T-helper 2 cell treated with Interferon-gamma antibody and Interleukin-4, amounts not matched to agents 5 μg/mL and 100 μg/mL, for 36 hours (primary cell): ENCODE measurements around the gene UCP3.

Experiments used
- DNase-seq: peaks from one replicate; pipeline ENCODE4 v3.0.0; 2021; ENCODE audit warnings: low spot score
- H3K27ac Mint-ChIP-seq: one replicate; pipeline ENCODE4 v1.8.0; 2021; ENCODE audit warnings: mild to moderate bottlenecking, mixed read lengths
- H3K27me3 Mint-ChIP-seq: one replicate; pipeline ENCODE4 v1.8.0; 2021; ENCODE audit warnings: low read depth, mixed read lengths
- H3K36me3 Mint-ChIP-seq: one replicate; pipeline ENCODE4 v1.8.0; 2021; ENCODE audit warnings: low read depth, mixed read lengths
- H3K4me1 Mint-ChIP-seq: one replicate; pipeline ENCODE4 v1.8.0; 2021; ENCODE audit warnings: low read depth, mixed read lengths
- H3K4me3 Mint-ChIP-seq: one replicate; pipeline ENCODE4 v1.8.0; 2022; ENCODE audit warnings: mild to moderate bottlenecking, moderate library complexity, mixed read lengths
- H3K9me3 Mint-ChIP-seq: one replicate; pipeline ENCODE4 v1.8.0; 2021; ENCODE audit warnings: mixed read lengths

UCP3 gene

DNA sequence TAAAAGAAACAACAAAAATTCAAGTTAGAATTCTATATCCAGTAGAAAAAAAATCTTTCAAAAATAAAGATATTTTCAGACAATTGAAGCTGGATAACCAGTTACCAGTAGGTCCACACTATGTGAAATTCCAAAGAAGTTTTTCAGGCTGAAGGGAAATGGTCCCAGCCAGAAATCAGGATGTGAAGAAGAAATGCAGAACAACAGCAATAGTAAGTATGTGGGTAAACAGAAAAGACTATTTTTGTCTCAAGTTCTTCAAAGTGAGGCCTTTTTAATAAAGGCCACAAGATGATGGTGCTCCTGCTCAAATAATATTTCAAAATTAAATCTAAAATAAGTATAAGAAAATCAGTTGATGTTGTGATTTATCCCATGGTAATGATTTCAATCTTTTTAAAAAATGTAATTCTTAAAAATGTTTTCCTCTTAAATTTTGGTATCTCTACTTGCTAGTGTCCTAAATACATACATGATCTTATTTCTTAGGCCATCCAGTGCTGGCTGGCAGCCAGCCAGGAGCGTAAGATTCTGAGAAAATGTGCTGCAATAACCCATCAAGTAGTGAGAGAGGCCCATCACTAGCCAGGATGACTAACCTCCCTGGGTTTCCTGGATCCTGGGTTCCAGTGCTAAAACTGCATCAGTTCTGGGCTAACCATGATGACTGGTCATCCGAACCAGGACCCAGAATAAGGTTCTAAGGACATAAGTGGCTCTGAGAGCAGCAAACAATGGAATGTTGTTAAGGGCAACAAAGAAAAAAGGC is 15.6 kb upstream of the UCP3 start:
- H3K27me3 Mint-ChIP-seq, result no peaks in the 10 kb centered on the region
- peaks cover 32% of the 10 kb centered on the region for H3K36me3 Mint-ChIP-seq
- no peaks in the 10 kb centered on the region for H3K9me3 Mint-ChIP-seq
- no peak overlapping the region for H3K27ac Mint-ChIP-seq
- no peak overlapping the region for H3K4me3 Mint-ChIP-seq
- H3K4me1 Mint-ChIP-seq, result peaks cover 25% of the 10 kb centered on the region
- peak; percentile 46 for DNase-seq

DNA sequence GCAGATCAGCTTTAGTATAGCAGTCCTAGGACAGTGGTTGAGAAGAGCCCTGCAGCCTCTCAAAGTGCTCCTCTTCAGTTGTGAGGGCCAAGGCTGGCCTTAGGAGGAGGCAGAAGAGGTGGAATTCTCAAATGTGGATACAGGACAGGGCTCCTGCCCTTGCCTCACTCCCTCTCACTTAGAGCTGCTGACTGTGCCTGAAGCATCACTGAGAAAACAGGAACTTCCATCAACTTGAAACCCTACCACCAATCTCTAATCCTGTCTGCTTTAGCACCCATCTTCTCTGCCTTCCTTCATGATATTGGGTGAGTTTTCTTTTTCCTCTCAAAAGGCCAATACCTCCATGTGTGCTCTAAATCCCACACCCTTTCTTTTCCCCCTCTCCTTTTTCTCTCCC is 14.4 kb upstream of the UCP3 start:
- H3K36me3 Mint-ChIP-seq, result peaks cover 23% of the 10 kb centered on the region
- no peaks in the 10 kb centered on the region for H3K9me3 Mint-ChIP-seq
- no peak for DNase-seq
- H3K27ac Mint-ChIP-seq, result no peak overlapping the region
- no peaks in the 10 kb centered on the region for H3K27me3 Mint-ChIP-seq
- peaks cover 30% of the 10 kb centered on the region for H3K4me1 Mint-ChIP-seq
- H3K4me3 Mint-ChIP-seq, result no peak overlapping the region

GRCh38 chr11:74022546-74022945 is 13.7 kb upstream of the UCP3 start:
- Mint-ChIP-seq H3K4me3 (no peak overlapping the region), H3K4me1 (peaks cover 27% of the 10 kb centered on the region), H3K9me3 (no peaks in the 10 kb centered on the region), H3K27ac (no peak overlapping the region), H3K27me3 (no peaks in the 10 kb centered on the region), H3K36me3 (peaks cover 20% of the 10 kb centered on the region)
- DNase-seq, result no peak

- Mint-ChIP-seq H3K36me3 (peaks cover 24% of the 10 kb centered on the region), H3K27ac (no peak overlapping the region), H3K27me3 (no peaks in the 10 kb centered on the region), H3K4me1 (peaks cover 30% of the 10 kb centered on the region), H3K4me3 (no peak overlapping the region), H3K9me3 (no peaks in the 10 kb centered on the region)
- no peak for DNase-seq
Measured at GRCh38 chr11:74021998-74022397, 13.1 kb upstream of the UCP3 start.

GRCh38 chr11:74020539-74020938 is 11.7 kb upstream of the UCP3 start:
- H3K4me3 Mint-ChIP-seq, result no peak overlapping the region
- no peak for DNase-seq
- H3K9me3 Mint-ChIP-seq, result no peaks in the 10 kb centered on the region
- no peaks in the 10 kb centered on the region for H3K27me3 Mint-ChIP-seq
- H3K36me3 Mint-ChIP-seq, result peaks cover 28% of the 10 kb centered on the region
- H3K4me1 Mint-ChIP-seq, result peaks cover 35% of the 10 kb centered on the region
- H3K27ac Mint-ChIP-seq, result no peak overlapping the region

DNA sequence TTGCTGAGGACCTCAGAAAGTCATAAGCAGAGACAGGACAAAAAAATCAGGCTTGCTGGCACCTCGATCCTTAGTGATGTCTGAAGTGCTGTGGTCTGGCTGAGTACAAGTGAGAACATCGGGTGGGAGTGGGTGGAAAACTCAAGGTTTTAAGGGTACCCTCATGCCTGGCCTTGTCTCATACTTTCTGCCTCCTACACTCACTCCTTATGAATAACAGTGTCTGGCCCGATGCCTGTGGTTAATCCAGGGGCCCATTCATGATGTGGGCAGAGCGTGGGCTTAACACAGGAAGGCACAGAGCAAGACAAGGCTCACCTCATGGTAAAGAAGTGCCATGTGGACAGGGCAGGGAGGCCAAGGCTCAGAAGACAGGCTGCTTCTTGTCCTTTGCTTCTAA is 11.0 kb upstream of the UCP3 start:
- peaks cover 39% of the 10 kb centered on the region for H3K4me1 Mint-ChIP-seq
- H3K4me3 Mint-ChIP-seq, result peak overlapping the region; percentile 4
- H3K27me3 Mint-ChIP-seq, result no peaks in the 10 kb centered on the region
- H3K9me3 Mint-ChIP-seq, result no peaks in the 10 kb centered on the region
- H3K27ac Mint-ChIP-seq, result no peak overlapping the region
- DNase-seq, result peak; percentile 90
- H3K36me3 Mint-ChIP-seq, result peaks cover 31% of the 10 kb centered on the region

- H3K4me1 Mint-ChIP-seq, result peaks cover 42% of the 10 kb centered on the region
- no peak overlapping the region for H3K27ac Mint-ChIP-seq
- no peaks in the 10 kb centered on the region for H3K27me3 Mint-ChIP-seq
- H3K9me3 Mint-ChIP-seq, result no peaks in the 10 kb centered on the region
- peaks cover 31% of the 10 kb centered on the region for H3K36me3 Mint-ChIP-seq
- no peak for DNase-seq
- H3K4me3 Mint-ChIP-seq, result peak overlapping the region; percentile 4
Measured at GRCh38 chr11:74019104-74019738, 10.3 kb upstream of the UCP3 start.

DNA sequence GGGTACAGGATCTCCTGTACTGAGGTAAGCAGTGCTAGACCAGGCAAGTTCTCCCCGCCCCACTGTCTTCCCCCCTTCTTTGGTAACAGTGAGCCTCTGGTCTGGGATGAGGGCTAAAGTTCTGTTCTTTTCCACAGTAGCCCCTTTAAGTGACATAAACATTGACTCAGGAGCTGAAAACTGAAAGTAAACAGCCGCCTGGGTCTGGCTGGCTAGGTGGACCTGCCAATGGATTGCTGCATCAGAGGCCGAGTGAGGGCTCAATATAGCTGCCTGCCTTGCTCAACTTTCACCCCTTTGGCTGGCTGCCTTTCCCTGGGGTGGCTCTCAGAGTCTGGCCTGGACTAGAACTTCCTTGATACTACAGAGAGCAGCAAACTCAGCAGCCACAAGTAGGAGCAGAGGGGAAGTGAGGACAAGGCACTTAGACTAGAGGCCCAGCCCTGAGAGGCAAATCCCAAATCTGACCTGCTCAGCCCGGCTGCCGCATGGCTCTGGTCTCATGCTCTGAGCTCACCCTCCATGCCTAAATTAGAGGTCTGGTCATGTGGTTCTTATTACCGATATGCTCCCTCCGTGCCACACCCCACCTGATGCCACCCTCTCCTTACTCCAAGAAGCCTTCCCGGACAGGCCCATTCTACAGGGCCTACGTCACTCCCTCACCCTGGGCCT is 9.6 kb upstream of the UCP3 start:
- H3K9me3 Mint-ChIP-seq, result no peaks in the 10 kb centered on the region
- no peak for DNase-seq
- peaks cover 41% of the 10 kb centered on the region for H3K4me1 Mint-ChIP-seq
- peaks cover 31% of the 10 kb centered on the region for H3K36me3 Mint-ChIP-seq
- peak overlapping the region; percentile 24 for H3K27ac Mint-ChIP-seq
- no peak overlapping the region for H3K4me3 Mint-ChIP-seq
- no peaks in the 10 kb centered on the region for H3K27me3 Mint-ChIP-seq

- Mint-ChIP-seq H3K27ac (no peak overlapping the region), H3K4me1 (peaks cover 38% of the 10 kb centered on the region), H3K36me3 (peaks cover 27% of the 10 kb centered on the region), H3K4me3 (no peak overlapping the region), H3K27me3 (no peaks in the 10 kb centered on the region), H3K9me3 (no peaks in the 10 kb centered on the region)
- DNase-seq, result no peak
Measured at GRCh38 chr11:74017631-74018030, 8.7 kb upstream of the UCP3 start.

- Mint-ChIP-seq H3K27ac (peak overlapping the region; percentile 77), H3K4me3 (no peak overlapping the region), H3K27me3 (no peaks in the 10 kb centered on the region), H3K4me1 (peaks cover 51% of the 10 kb centered on the region), H3K9me3 (no peaks in the 10 kb centered on the region), H3K36me3 (peaks cover 33% of the 10 kb centered on the region)
- DNase-seq, result no peak
Measured at GRCh38 chr11:74015919-74016684, 7.2 kb upstream of the UCP3 start.

- H3K4me1 Mint-ChIP-seq, result peaks cover 64% of the 10 kb centered on the region
- peak overlapping the region; percentile 47 for H3K27ac Mint-ChIP-seq
- no peaks in the 10 kb centered on the region for H3K9me3 Mint-ChIP-seq
- no peaks in the 10 kb centered on the region for H3K27me3 Mint-ChIP-seq
- DNase-seq, result no peak
- peaks cover 36% of the 10 kb centered on the region for H3K36me3 Mint-ChIP-seq
- no peak overlapping the region for H3K4me3 Mint-ChIP-seq
Measured at GRCh38 chr11:74014880-74015279, 6.0 kb upstream of the UCP3 start.

GRCh38 chr11:74013141-74013540 is 4.3 kb upstream of the UCP3 start:
- Mint-ChIP-seq H3K27ac (no peak overlapping the region), H3K4me1 (peaks cover 73% of the 10 kb centered on the region), H3K9me3 (no peaks in the 10 kb centered on the region), H3K27me3 (no peaks in the 10 kb centered on the region), H3K36me3 (peaks cover 36% of the 10 kb centered on the region), H3K4me3 (no peak overlapping the region)
- DNase-seq, result no peak

- no peak for DNase-seq
- Mint-ChIP-seq H3K4me3 (peak overlapping the region; percentile 49), H3K4me1 (peaks cover 77% of the 10 kb centered on the region), H3K36me3 (peaks cover 34% of the 10 kb centered on the region), H3K9me3 (no peaks in the 10 kb centered on the region), H3K27me3 (no peaks in the 10 kb centered on the region), H3K27ac (peak overlapping the region; percentile 91)
Measured at GRCh38 chr11:74012074-74012809, 3.4 kb upstream of the UCP3 start.
